HG03460 (cell line): ENCODE data around the gene ZNF426.
"Not testable (repeated sequence)": the region's sequence is repeated elsewhere in the genome, so short reads cannot be mapped to it uniquely, and the experiment has no call there.

Experiments used
- ATAC-seq: cut with Tn5 transposase; IDR thresholded peaks from one replicate; pipeline ENCODE4 v1.9.1; 2021; ENCODE audit not compliant: unreplicated experiment

The ZNF426 gene

GRCh38 chr19:9538183-9539058 is at the start of gene ZNF426:
ZNF426 (minus strand) TSS chr19:9538645; CDS start chr19:9536232, 2,413 bp downstream.
- ATAC-seq, result peak; percentile 70

GRCh38 chr19:9586764-9587163 is 48.3 kb upstream of the ZNF426 start:
- ATAC-seq, result no peak

DNA sequence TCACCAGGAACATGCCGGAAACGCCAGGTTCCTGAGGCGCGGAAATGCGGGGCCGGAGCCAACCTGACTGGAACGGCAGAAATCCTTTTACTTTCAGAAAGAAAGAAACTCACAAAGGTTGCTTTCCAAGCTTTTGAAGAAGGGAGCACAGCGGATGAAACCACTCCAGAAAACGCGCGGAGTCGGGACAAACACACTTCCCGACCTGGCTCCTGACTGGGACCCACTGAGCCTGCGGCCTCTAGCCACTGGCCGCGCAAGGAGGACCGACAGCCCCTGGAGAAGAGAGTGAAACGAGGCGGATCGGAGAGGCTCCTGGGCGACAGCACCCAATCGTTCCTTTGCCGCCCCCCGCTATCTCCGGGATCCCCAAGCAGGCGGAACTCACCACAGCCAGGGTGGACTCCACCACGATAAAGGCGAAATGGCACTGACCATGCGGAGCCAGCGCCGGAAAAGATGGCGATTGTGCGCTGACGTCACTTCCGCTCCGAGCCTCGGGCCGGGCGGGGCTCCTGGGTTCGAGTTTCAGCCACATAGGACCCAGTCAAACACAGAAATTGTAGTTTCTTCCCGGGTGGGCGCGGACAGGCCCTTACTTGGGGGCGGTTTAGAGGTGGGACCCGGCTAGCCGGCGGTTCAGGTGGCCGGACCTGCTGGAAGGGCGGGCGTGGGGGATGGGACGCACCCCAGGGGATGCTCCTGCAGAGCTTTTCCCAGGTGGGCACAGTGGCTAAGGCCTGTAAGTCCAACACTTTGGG is 45.8 kb upstream of the ZNF426 start, which contains the start of gene ZNF121:
Gene ZNF121, minus strand, starts transcription at position 432 of the 761 bp plus-strand sequence. CDS start 16,407 bp downstream, outside the sequence.
- peak; percentile 82 for ATAC-seq

DNA sequence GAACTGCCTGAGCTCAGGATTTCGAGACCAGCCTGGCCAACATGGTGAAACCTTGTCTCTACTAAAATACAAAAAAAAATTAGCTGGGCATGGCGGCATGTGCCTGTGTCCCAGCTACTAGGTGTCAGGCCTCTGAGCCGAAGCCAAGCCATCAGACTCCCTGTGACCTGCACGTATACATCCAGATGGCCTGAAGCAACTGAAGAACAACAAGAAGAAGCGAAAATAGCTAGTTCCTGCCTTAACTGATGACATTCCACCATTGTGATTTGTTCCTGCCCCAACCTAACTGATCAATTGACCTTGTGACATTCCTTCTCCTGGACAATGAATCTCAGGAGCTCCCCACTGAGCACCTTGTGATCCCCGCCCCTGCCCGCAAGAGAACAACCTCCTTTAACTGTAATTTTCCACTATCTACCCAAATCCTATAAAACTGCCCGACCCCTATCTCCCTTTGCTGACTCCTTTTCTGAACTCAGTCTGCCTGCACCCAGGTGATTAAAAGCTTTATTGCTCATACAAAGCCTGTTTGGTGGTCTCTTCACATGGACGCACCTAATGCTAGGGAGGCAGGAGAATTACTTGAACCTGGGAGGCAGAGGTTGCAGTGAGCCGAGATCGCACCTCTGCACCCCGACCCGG is 43.8 kb upstream of the ZNF426 start:
- ATAC-seq, result not testable (repeated sequence)

GRCh38 chr19:9580728-9581127 is 42.3 kb upstream of the ZNF426 start:
- ATAC-seq, result no peak

GRCh38 chr19:9570255-9570654 is 31.8 kb upstream of the ZNF426 start:
- ATAC-seq, result no peak

DNA sequence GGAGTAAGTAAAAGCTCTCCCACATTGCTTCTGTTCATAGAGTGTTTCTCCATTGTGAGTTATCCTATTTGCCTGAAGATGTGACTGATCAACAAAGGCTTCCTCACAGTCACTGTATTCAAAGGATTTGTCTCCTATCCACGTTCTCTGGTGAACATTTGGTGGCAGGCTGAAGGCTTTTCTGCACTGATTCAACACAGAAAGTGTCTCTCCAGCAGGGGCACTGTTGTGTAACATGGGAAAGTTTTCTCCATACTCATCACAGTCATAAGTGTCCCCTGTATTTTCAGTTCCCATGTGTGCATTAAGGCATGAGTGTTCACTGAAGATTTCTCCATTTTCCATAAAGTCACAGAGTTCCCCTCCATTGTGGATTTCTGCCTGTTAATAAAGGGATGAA is 28.3 kb upstream of the ZNF426 start:
- no peak for ATAC-seq

DNA sequence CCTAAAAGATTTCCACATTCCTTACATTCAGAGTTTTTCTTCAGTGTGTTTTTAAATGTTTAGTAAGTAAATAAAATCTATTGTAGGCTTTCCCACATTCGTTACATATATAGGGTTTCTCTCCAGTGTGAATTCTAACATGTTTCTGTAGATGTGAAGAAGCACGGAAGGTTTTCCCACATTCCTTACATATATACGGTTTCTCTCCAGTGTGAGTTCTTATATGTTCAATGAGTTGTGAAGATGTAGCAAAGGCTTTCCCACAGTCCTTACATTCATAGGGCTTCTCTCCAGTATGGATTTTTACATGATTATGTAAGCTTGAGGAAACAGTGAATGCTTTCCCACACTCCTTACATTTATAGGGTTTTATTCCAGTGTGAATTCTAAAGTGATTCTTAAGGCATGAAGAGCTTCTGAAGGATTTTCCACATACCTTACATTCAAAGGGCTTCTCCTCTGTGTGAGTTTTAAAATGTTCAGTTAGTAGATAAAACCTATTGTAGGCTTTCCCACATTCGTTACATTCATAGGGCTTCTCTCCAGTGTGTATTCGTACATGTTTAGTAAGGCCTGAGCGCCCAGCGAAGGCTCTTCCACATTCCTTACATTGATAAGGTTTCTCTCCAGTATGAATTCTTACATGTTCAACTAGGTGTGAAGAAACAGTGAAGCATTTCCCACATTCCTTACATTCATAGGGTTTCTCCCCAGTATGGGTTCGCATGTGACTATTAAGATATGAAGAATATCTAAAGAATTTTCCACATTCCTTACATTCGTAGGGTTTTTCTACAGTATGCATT is 27.7 kb upstream of the ZNF426 start:
- no peak for ATAC-seq

DNA sequence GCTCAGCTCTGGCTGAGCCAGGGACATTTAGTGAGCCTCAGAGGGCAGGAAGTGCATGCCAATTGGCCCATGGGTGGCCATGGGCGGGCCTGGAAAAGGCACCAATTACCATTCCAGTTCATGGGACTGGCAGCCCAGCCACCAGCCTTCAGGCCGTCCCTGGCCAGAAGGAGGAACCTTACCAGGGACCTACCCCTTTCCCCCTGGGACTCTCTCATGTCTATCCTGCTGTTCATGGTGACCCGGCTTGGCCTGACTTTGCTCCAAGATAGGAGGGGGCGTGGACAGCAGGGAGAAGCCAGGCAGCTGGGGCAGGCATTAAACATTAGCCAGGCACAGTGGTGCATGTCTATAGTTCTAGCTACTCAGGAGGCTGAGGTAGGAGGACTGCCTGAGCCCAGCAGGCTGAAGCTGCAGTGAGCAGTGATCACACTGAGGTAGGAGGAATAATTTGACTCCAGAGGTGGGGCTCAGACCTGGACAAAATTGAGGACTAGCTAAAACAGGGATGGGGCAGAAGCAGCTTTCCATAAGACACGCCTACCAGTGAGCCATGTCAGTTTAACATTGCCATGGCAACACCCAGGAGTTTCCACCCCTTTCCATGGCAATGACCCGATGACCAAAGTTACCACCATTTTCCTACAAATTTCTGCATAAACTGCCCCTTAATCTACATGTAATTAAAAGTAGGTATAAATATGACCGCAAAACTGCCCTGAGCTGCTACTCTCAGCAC is 14.3 kb upstream of the ZNF426 start:
- no peak for ATAC-seq

- no peak for ATAC-seq
These were observed 9.4 kb upstream of the ZNF426 start for GRCh38 chr19:9547870-9548269.

- ATAC-seq, result not testable (repeated sequence)
These were observed 2.8 kb upstream of the ZNF426 start for GRCh38 chr19:9541281-9541680.

- not testable (repeated sequence) for ATAC-seq
These were observed 1.5 kb upstream of the ZNF426 start for GRCh38 chr19:9539921-9540320.

DNA sequence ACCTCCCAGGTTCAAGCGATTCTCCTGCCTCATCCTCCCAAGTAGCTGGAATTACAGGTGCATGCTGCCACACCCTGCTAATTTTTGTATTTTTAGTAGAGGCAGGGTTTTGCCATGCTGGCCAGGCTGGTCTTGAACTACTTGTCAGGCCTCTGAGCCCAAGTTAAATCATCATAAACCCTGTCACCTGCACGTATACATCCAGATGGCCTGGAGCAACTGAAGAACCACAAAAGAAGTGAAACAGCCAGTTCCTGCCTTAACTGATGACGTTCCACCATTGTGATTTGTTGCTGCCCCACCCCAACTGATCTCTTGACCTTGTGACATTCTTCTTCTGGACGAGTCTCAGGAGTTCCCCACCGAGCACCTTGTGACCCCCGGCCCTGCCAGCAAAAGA is 756 bp upstream of the ZNF426 start:
- ATAC-seq, result not testable (repeated sequence)

DNA sequence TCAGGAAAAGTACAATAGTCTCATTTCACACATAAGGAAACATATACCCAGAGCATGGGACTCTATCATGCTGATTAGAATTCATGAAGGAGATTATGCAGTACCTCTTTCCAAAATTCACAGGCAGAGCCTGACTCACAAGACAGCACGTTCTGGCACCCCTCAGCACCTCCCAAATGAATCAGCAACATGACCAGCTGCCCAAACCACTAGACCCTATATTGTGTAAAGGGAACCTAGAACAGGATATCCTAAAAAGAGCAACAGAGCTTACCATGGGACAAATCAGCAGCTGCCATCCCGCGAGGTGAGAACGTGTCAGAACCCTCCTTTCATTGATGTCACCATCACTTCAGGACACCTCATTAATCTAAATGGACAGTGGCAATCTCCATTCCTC is 2.5 kb downstream of the ZNF426 start:
- no peak for ATAC-seq

GRCh38 chr19:9531933-9532332 is 6.5 kb downstream of the ZNF426 start:
- no peak for ATAC-seq

DNA sequence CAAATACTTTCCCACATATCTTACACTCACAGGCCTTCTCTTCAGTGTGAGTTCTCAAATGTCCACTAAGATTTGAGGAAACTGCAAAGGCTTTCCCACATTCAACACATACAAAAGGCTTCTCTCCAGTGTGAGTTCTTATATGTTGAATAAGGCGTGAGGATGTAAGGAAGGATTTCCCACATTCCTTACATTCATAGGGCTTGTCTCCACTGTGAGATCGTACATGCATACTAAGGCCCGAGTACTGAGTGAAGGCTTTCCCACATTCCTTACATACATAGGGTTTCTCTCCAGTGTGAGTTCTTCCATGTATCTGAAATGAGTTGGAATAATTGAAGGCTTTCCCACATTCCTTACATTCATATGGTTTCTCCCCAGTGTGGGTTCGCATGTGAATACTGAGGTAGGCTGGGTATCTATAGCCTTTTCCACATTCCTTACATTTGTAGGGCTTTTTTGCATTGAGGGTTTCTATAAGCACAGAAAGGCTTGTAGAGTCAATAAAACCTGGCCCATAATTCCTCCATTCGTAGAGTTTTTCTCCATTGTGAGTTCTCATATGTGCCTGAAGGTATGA is 9.6 kb downstream of the ZNF426 start:
- no peak for ATAC-seq

GRCh38 chr19:9523885-9524474 is 14.5 kb downstream of the ZNF426 start:
- no peak for ATAC-seq

- no peak for ATAC-seq
These were observed 31.2 kb downstream of the ZNF426 start for GRCh38 chr19:9507285-9507684.

- ATAC-seq, result no peak
These were observed 37.6 kb downstream of the ZNF426 start for GRCh38 chr19:9500796-9501195.
